ENCODE data around the gene RSKR.

RSKR gene

GRCh38 chr17:28584434-28584833 is 29.6 kb downstream of the RSKR start:
- Histone ChIP-seq H3K79me2 (ENCODE audit: low read length) (peaks cover 14% of the 10 kb centered on the region), H3K4me2 (ENCODE audit: low read depth, low read length) (no peak overlapping the region), H3K27ac (ENCODE audit: low read length) (no peak overlapping the region), H3K9me3 (replicated peaks; ENCODE audit: insufficient read depth, low read length) (no peaks in the 10 kb centered on the region), H3F3A (ENCODE audit: insufficient read depth, low read length) (no peaks in the 10 kb centered on the region), H4K20me1 (ENCODE audit: insufficient read depth, low read length) (no peaks in the 10 kb centered on the region), H3K9ac (ENCODE audit: low read length) (no peak overlapping the region), H3K4me3 (ENCODE audit: low read length) (no peak overlapping the region), H3K9me2 (replicated peaks; ENCODE audit: insufficient read depth, low read length) (no peaks in the 10 kb centered on the region), H3K4me1 (ENCODE audit: low read length) (no peaks in the 10 kb centered on the region), H2AFZ (ENCODE audit: low read length) (no peak overlapping the region), H3K27me3 (replicated peaks; ENCODE audit: insufficient read depth, low read length) (no peaks in the 10 kb centered on the region), H3K36me3 (replicated peaks; ENCODE audit: insufficient read depth, low read length) (peaks cover 11% of the 10 kb centered on the region)
- TF ChIP-seq EZH2phosphoT487 (IDR thresholded peaks at IDR 0.05; ENCODE audit: low read length) (no peak), CTCF (IDR thresholded peaks at IDR 0.05; ENCODE audit: low read length) (no peak), EZH2 (optimal IDR thresholded peaks at IDR 0.05; ENCODE audit: low read depth, low read length) (no peak)
- no peak for DNase-seq

- no peak overlapping the region for H3K4me2 ChIP-seq (ENCODE audit: low read depth, low read length)
- H3K36me3 ChIP-seq (replicated peaks; ENCODE audit: insufficient read depth, low read length): peaks cover 5% of the 10 kb centered on the region
- H2AFZ ChIP-seq (ENCODE audit: low read length): no peak overlapping the region
Observed at GRCh38 chr17:28582513-28582912, 31.5 kb downstream of the RSKR start.

GRCh38 chr17:28580959-28581358 is 33.0 kb downstream of the RSKR start:
- Histone ChIP-seq H3K4me2 (ENCODE audit: low read depth, low read length) (no peak overlapping the region), H3F3A (ENCODE audit: insufficient read depth, low read length) (0 out of 2 replicates have a peak, but pooled peaks cover 14% of the 10 kb centered on the region), H3K36me3 (replicated peaks; ENCODE audit: insufficient read depth, low read length) (peaks cover 5% of the 10 kb centered on the region), H4K20me1 (ENCODE audit: insufficient read depth, low read length) (no peaks in the 10 kb centered on the region), H3K27ac (ENCODE audit: low read length) (no peak overlapping the region), H3K9ac (ENCODE audit: low read length) (no peak overlapping the region), H3K9me3 (replicated peaks; ENCODE audit: insufficient read depth, low read length) (no peaks in the 10 kb centered on the region), H3K4me1 (ENCODE audit: low read length) (no peaks in the 10 kb centered on the region; the same call in 1 of the 2 replicates), H2AFZ (ENCODE audit: low read length) (no peak overlapping the region), H3K27me3 (replicated peaks; ENCODE audit: insufficient read depth, low read length) (no peaks in the 10 kb centered on the region), H3K9me2 (replicated peaks; ENCODE audit: insufficient read depth, low read length) (no peaks in the 10 kb centered on the region), H3K4me3 (ENCODE audit: low read length) (no peak overlapping the region), H3K79me2 (ENCODE audit: low read length) (no peaks in the 10 kb centered on the region)
- no peak for TF ChIP-seq EZH2phosphoT487 (IDR thresholded peaks at IDR 0.05; ENCODE audit: low read length)
- TF ChIP-seq EZH2 (optimal IDR thresholded peaks at IDR 0.05; ENCODE audit: low read depth, low read length): no peak
- no peak for TF ChIP-seq CTCF (IDR thresholded peaks at IDR 0.05; ENCODE audit: low read length)
- DNase-seq: no peak

More at GRCh38 chr17:28582513-28582912, 31.5 kb downstream of the RSKR start:
- H3K27ac ChIP-seq (ENCODE audit: low read length): no peak overlapping the region
- H3K27me3 ChIP-seq (replicated peaks; ENCODE audit: insufficient read depth, low read length): no peaks in the 10 kb centered on the region
- no peaks in the 10 kb centered on the region; the same call in 1 of the 2 replicates for H3K79me2 ChIP-seq (ENCODE audit: low read length)
- H3K9ac ChIP-seq (ENCODE audit: low read length): no peak overlapping the region
- H3F3A ChIP-seq (ENCODE audit: insufficient read depth, low read length): 0 out of 2 replicates have a peak, but pooled peaks cover 8% of the 10 kb centered on the region
- no peak overlapping the region for H3K4me3 ChIP-seq (ENCODE audit: low read length)
- no peak for TF ChIP-seq EZH2 (optimal IDR thresholded peaks at IDR 0.05; ENCODE audit: low read depth, low read length)
- no peak for TF ChIP-seq CTCF (IDR thresholded peaks at IDR 0.05; ENCODE audit: low read length)
- no peak for TF ChIP-seq EZH2phosphoT487 (IDR thresholded peaks at IDR 0.05; ENCODE audit: low read length)
- H3K9me2 ChIP-seq (replicated peaks; ENCODE audit: insufficient read depth, low read length): no peaks in the 10 kb centered on the region
- no peaks in the 10 kb centered on the region for H3K9me3 ChIP-seq (replicated peaks; ENCODE audit: insufficient read depth, low read length)
- no peak for DNase-seq
- no peaks in the 10 kb centered on the region for H4K20me1 ChIP-seq (ENCODE audit: insufficient read depth, low read length)
- no peaks in the 10 kb centered on the region for H3K4me1 ChIP-seq (ENCODE audit: low read length)
